ENCODE data around the gene UGCG.

The UGCG gene

DNA sequence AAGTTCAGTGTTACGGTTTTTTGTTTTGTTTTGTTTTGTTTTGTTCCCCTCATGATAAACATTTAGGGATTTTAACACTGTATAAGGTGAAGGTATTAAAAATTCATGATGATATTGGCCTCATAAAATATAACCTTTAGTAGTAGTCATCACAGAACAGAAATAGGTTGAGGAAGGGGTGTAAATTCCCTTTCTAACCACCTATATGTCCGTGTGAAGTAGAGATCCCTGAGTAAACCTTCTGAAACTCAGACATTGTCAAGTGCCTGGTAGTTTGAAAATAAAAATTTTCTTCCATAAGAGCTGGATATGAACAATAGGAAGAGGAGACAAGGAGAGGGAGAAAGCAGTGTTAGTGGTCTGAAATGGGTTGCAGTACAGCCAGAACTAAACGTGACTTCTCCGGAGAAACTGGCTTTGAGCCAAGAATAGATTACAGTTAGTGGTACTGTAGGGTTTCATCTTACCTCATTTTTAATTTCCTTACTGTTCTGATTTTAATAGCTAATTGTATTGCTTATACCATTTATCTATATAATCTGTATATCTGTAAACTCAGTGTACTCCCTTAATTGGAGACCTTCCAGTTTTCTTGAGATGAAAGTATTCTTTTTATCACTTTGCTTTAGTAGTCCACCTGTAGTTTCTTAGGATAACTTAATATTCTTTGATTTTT lies 18.3 kb downstream of the UGCG start:
- peaks cover 4% of the 10 kb centered on the region for H3K4me1 ChIP-seq (ENCODE audit: insufficient read depth, poor library complexity, severe bottlenecking)
- no peaks in the 10 kb centered on the region for H3K9me3 ChIP-seq (ENCODE audit: severe bottlenecking)
- H3K27ac ChIP-seq (ENCODE audit: poor library complexity, severe bottlenecking) = peak overlapping the region; percentile 7
- DNase-seq (ENCODE audit: low spot score) (no peak), ATAC-seq (ENCODE audit: low read depth) (no peak)
- no peak overlapping the region for H3K4me3 ChIP-seq (ENCODE audit: severe bottlenecking)
- TF ChIP-seq, protein P1, sequence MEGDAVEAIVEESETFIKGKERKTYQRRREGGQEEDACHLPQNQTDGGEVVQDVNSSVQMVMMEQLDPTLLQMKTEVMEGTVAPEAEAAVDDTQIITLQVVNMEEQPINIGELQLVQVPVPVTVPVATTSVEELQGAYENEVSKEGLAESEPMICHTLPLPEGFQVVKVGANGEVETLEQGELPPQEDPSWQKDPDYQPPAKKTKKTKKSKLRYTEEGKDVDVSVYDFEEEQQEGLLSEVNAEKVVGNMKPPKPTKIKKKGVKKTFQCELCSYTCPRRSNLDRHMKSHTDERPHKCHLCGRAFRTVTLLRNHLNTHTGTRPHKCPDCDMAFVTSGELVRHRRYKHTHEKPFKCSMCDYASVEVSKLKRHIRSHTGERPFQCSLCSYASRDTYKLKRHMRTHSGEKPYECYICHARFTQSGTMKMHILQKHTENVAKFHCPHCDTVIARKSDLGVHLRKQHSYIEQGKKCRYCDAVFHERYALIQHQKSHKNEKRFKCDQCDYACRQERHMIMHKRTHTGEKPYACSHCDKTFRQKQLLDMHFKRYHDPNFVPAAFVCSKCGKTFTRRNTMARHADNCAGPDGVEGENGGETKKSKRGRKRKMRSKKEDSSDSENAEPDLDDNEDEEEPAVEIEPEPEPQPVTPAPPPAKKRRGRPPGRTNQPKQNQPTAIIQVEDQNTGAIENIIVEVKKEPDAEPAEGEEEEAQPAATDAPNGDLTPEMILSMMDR (IDR thresholded peaks at IDR 0.05; ENCODE audit: poor library complexity, severe bottlenecking) = no peak
- no peaks in the 10 kb centered on the region for H3K27me3 ChIP-seq (ENCODE audit: insufficient read depth, poor library complexity, severe bottlenecking)
- peaks cover 67% of the 10 kb centered on the region for H3K36me3 ChIP-seq (ENCODE audit: low read depth)

DNA sequence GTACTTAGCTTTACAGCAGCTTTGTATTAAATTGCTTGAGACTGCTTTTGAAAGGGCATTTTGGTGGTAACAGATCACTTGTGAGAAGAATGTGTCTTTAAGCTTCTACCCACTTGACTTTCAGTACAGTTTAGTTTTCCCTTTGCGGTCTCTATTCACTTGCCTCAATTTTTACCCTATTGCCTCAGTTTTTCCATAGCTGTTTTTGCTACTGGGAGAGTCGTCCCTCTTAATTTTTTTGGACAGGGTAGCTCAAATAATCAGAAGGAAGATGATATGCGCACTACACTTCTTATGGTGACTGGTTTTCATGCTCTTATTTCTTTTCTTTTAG lies 18.8 kb downstream of the UGCG start:
- no peak overlapping the region for H3K4me3 ChIP-seq (ENCODE audit: severe bottlenecking)
- TF ChIP-seq, protein P1 (IDR thresholded peaks at IDR 0.05; ENCODE audit: poor library complexity, severe bottlenecking) = no peak
- no peaks in the 10 kb centered on the region for H3K27me3 ChIP-seq (ENCODE audit: insufficient read depth, poor library complexity, severe bottlenecking)
- no peaks in the 10 kb centered on the region for H3K9me3 ChIP-seq (ENCODE audit: severe bottlenecking)
- ATAC-seq (ENCODE audit: low read depth) = no peak
- peaks cover 4% of the 10 kb centered on the region for H3K4me1 ChIP-seq (ENCODE audit: insufficient read depth, poor library complexity, severe bottlenecking)
- H3K36me3 ChIP-seq (ENCODE audit: low read depth) = peaks cover 72% of the 10 kb centered on the region
- no peak for DNase-seq (ENCODE audit: low spot score)
- no peak overlapping the region for H3K27ac ChIP-seq (ENCODE audit: poor library complexity, severe bottlenecking)

DNA sequence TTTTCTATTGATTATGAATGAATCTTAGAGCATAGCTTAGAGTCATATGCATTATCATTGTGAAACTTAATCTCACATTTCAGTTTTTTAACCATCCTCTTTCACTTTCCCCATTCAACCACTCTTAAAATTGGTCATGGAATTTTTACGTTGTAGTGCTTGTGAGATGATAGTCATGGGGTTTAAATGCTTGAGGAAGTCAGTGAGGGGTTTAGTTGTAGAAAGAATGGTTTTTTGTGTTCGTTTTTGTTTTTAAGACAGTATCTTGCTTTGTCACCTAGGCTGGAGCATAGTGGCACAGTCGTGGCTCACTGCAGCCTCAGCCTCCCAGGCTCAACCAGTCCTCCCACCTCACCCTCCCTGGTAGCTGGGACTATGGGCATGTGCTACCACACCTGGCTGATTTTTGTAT lies 19.6 kb downstream of the UGCG start:
- H3K9me3 ChIP-seq (ENCODE audit: severe bottlenecking) = no peaks in the 10 kb centered on the region
- no peak for DNase-seq (ENCODE audit: low spot score)
- H3K4me3 ChIP-seq (ENCODE audit: severe bottlenecking) = no peak overlapping the region
- no peak for ATAC-seq (ENCODE audit: low read depth)
- peaks cover 6% of the 10 kb centered on the region for H3K4me1 ChIP-seq (ENCODE audit: insufficient read depth, poor library complexity, severe bottlenecking)
- peaks cover 75% of the 10 kb centered on the region for H3K36me3 ChIP-seq (ENCODE audit: low read depth)
- no peaks in the 10 kb centered on the region for H3K27me3 ChIP-seq (ENCODE audit: insufficient read depth, poor library complexity, severe bottlenecking)
- H3K27ac ChIP-seq (ENCODE audit: poor library complexity, severe bottlenecking) = no peak overlapping the region
- TF ChIP-seq, protein P1 (IDR thresholded peaks at IDR 0.05; ENCODE audit: poor library complexity, severe bottlenecking) = no peak

DNA sequence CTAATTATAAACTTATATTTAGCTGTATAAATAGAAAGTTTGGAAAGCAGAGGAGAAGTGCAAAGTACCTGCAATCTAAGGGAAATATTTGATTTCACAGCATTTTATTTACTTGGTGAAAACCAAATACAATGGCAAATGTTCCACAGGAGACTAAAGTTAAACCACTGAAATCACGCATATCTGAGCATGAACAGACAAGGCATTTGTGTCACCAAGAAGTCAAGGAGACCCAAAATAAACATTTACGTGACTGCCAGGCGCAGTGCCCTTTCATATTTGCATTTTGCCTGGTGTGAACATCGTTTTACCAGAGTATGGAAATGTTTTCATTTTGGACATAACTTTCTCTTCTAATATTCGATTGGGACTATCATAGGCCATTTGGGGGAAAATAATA lies 20.6 kb downstream of the UGCG start:
- no peaks in the 10 kb centered on the region for H3K9me3 ChIP-seq (ENCODE audit: severe bottlenecking)
- no peaks in the 10 kb centered on the region for H3K27me3 ChIP-seq (ENCODE audit: insufficient read depth, poor library complexity, severe bottlenecking)
- H3K4me1 ChIP-seq (ENCODE audit: insufficient read depth, poor library complexity, severe bottlenecking) = peaks cover 8% of the 10 kb centered on the region
- DNase-seq (ENCODE audit: low spot score) (no peak), ATAC-seq (ENCODE audit: low read depth) (no peak)
- H3K27ac ChIP-seq (ENCODE audit: poor library complexity, severe bottlenecking) = no peak overlapping the region
- no peak overlapping the region for H3K4me3 ChIP-seq (ENCODE audit: severe bottlenecking)
- peaks cover 74% of the 10 kb centered on the region for H3K36me3 ChIP-seq (ENCODE audit: low read depth)
- TF ChIP-seq, protein P1 (IDR thresholded peaks at IDR 0.05; ENCODE audit: poor library complexity, severe bottlenecking) = no peak

DNA sequence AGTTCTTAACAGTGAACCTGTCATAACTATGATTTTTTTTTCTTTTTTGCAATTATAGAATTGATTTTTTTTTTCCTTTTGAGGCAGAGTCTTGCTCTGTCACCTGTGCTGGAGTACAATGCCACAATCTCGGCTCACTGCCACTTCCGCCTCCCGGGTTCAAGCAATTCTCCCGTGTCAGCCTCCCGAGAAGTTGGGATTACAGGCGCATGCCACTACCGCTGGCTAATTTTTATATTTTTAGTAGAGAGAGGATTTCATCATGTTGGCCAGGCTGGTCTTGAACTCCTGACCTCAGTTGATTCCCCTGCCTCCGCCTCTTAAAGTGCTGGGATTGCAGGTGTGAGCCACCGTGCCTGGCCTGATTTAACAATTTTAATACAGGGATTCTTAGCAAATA lies 21.4 kb downstream of the UGCG start:
- Histone ChIP-seq H3K27ac (ENCODE audit: poor library complexity, severe bottlenecking) (no peak overlapping the region), H3K9me3 (ENCODE audit: severe bottlenecking) (no peaks in the 10 kb centered on the region), H3K4me3 (ENCODE audit: severe bottlenecking) (no peak overlapping the region), H3K27me3 (ENCODE audit: insufficient read depth, poor library complexity, severe bottlenecking) (no peaks in the 10 kb centered on the region), H3K36me3 (ENCODE audit: low read depth) (peaks cover 76% of the 10 kb centered on the region), H3K4me1 (ENCODE audit: insufficient read depth, poor library complexity, severe bottlenecking) (peaks cover 8% of the 10 kb centered on the region)
- ATAC-seq (ENCODE audit: low read depth) = no peak
- DNase-seq (ENCODE audit: low spot score) = no peak
- TF ChIP-seq, protein P1 (IDR thresholded peaks at IDR 0.05; ENCODE audit: poor library complexity, severe bottlenecking) = no peak

Data from RWPE2 (cell line).